Erythroblast (primary cell): Measurements from ENCODE around the gene BAX.

Source experiments
- DNase-seq, 2 experiments: peaks; one replicate each; lab custom pipeline; 2025; lab: John Stamatoyannopoulos, UW
- GATA1 ChIP-seq: IDR thresholded peaks from 2 replicates; pipeline ENCODE4 v1.6.1; 2011; ENCODE audit warnings: low read depth, mild to moderate bottlenecking, control low read depth, low read length, moderate library complexity
- POLR2A ChIP-seq: IDR thresholded peaks from 2 replicates; pipeline ENCODE4 v1.6.1; 2011; ENCODE audit warnings: mild to moderate bottlenecking, low read length

Gene BAX

DNA sequence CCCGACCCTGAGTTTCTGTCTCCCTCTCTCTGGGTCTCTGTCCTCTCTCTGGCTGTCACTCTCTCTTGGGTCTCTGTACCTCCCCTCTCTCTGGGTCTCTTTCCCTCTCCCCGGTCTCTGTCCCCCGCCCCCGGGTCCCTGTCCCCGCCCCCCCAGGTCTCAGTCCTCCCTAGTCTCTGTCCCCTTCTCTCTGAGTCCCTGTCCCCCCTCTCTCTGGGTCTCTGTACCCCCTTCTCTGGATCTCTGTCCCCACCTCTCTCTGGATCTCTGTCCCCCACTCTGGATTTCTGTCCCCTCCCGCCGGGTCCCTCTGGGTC is 8.1 kb downstream of the BAX start:
- TF ChIP-seq GATA1, result no peak
- no peak for TF ChIP-seq POLR2A
- DNase-seq, result peak in 1 of 2 experiments; percentile 72

GRCh38 chr19:48963371-48964204 is 8.9 kb downstream of the BAX start:
- no peak for TF ChIP-seq GATA1
- peak; percentile 87 for TF ChIP-seq POLR2A
- DNase-seq, result peak; percentile 97 to 98

- DNase-seq, result peak in 1 of 2 experiments; percentile 85
- TF ChIP-seq POLR2A, result peak; percentile 63
- TF ChIP-seq GATA1, result no peak
Measured at GRCh38 chr19:48964205-48965039, 9.7 kb downstream of the BAX start.

DNA sequence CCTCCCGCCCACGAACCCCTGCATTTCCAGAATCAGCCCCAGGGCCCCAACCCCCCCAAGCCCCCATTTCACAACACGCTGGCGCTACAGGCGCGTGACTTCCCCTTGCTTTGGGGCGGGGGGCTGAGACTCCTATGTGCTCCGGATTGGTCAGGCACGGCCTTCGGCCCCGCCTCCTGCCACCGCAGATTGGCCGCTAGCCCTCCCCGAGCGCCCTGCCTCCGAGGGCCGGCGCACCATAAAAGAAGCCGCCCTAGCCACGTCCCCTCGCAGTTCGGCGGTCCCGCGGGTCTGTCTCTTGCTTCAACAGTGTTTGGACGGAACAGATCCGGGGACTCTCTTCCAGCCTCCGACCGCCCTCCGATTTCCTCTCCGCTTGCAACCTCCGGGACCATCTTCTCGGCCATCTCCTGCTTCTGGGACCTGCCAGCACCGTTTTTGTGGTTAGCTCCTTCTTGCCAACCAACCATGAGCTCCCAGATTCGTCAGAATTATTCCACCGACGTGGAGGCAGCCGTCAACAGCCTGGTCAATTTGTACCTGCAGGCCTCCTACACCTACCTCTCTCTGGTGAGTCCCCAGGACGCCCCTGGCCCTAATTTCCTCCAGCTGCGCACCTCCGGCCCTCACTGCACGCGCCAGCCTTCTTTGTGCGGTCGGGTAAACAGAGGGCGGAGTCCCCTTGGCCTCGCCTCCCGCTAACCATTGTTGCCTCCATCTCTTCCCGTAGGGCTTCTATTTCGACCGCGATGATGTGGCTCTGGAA is 10.5 kb downstream of the BAX start, which contains the start of gene FTL:
Gene FTL, plus strand, starts transcription at position 270 of the 766 bp plus-strand sequence. Its CDS starts 199 bp downstream, at position 469.
- no peak for TF ChIP-seq GATA1
- TF ChIP-seq POLR2A, result peak; percentile 99

GRCh38 chr19:48965806-48966540 is 11.3 kb downstream of the BAX start:
- peak; percentile 91 to 93 for DNase-seq
- TF ChIP-seq GATA1 (no peak), POLR2A (no peak)

More for the DNA sequence above, 10.5 kb downstream of the BAX start, which contains the start of gene FTL:
- DNase-seq, result peak; percentile 97 to 99

DNA sequence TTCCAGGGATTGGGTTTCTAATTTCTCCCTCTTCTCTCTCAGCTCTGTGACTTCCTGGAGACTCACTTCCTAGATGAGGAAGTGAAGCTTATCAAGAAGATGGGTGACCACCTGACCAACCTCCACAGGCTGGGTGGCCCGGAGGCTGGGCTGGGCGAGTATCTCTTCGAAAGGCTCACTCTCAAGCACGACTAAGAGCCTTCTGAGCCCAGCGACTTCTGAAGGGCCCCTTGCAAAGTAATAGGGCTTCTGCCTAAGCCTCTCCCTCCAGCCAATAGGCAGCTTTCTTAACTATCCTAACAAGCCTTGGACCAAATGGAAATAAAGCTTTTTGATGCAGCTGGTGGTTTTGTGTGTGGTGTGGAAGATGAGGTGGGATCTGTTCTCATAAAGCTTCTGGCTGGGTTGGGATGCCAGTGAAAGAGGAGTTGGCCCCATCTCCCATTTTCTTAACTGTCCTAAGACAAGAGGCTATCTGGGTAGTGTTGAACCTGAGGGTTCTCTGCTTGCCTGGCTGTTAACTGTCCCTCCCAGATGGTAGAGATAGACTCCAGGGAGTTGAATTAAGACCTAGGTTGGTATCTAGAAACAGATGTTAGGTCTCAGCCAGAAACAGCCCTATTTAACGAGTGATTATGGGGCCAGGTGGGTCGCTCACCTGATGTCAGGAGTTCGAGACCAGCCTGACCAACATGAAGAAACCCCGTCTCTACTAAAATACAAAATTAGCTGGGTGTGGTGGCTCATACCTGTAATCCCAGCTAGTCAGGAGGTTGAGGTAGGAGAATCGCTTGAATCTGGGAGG is 12.1 kb downstream of the BAX start:
- peak in 1 of 2 experiments; percentile 78 for DNase-seq
- TF ChIP-seq POLR2A, result no peak
- TF ChIP-seq GATA1, result no peak

- TF ChIP-seq POLR2A (peak; percentile 79), GATA1 (no peak)
Measured at GRCh38 chr19:48967346-48968178, 12.9 kb downstream of the BAX start.

DNA sequence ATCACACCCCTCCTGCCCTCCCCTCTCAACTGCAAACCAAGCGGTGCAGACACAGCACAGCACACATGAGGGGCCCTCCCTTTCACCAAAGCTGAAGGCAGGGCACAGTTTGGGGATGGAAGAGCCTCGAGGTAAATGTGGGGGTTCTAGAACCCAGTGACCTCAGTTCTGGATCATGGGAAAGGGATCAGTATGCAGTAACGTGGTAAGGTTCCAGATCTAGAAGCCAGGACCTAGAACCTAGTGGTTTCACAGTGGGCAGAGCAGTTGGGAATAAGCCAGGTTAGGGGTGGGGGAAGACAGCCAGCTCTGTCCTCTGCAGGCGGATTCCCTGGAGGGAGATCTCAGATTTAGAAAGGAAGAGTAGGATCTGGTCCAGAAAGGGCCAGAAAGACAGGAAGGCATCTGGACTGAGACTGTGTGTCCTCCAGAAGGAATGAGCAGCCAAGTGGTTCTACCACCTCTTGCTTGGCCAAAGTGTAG is 13.5 kb downstream of the BAX start:
- TF ChIP-seq POLR2A, result peak; percentile 23
- no peak for TF ChIP-seq GATA1
- no peak for DNase-seq

More at GRCh38 chr19:48967346-48968178, 12.9 kb downstream of the BAX start:
- peak in 1 of 2 experiments; percentile 78 for DNase-seq

DNA sequence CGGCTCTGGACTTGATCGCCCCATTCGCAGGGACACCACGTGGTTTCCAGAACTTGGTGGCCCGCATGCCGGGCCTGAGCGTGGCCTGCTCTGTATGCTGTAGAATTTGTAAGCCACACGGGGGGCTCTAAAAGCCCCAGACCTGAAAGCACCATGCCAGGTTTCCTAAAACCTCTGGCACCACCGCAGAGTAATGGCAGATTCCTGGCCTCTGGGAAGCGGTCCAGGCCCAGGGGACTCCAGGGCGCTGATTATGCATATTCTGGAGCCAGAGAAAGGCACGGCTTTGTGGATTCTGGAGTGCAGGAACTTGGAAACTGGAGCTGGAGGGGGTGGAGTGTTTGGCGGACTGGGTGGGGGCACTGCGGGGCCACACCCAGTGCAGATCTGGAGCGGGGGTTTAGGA is 14.1 kb downstream of the BAX start:
- TF ChIP-seq GATA1 (no peak), POLR2A (no peak)
- DNase-seq, result no peak

DNA sequence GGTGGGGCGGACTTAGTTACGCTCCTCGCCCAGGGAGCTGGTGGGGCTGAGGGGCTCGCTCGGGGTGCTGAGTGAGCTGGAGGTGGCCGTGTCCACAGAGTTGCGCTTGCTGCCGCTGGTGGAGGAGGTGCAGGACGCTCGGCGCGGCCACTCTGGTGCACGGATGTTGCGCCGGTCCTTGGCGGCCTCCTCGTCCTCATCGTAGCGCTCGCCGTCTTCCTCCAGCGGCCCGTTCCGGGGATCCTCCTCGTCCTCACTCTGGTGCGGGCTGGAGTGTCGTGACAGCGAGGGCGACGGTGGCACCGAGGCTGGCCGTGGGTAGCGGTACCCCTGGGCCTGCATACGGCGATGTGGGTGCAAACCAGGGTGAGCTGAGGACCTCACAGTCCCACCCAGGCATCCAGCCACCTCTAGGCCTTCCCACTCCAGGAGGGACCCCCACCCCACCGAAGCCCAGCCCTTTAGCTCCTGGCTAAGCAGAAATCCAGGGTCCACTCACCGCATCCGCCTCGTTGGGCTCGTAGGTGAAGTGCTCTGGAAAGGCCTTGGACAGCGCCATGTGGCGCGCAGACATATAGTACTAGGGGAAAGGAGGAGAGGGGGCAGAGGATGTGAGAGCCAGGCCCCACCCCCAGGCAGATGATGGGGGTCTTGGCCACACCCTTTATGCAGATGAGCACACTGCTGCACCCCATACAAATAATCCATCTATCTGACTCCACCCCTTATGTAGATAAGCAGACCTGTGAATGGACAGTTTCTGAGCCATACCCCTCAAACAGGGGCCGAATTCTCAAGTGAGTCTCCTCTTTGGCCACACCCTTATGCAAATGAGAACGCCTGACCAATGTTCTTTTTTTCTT is 14.8 kb downstream of the BAX start:
- no peak for TF ChIP-seq GATA1
- DNase-seq, result peak; percentile 69 to 82
